Glutamatergic neuron (in vitro differentiated cells): ENCODE measurements around the gene DHRS7C. TPM values are rescaled to one million over a fixed set of nuclear protein-coding genes. Genes with fewer than 3 reads are reported as not detected.
"Not testable (repeated sequence)": the region's sequence is repeated elsewhere in the genome, so short reads cannot be mapped to it uniquely, and the experiment has no call there.

Experiments
- DNase-seq: peaks from one replicate; pipeline ENCODE4 v3.0.0; 2022
- H3K27ac Mint-ChIP-seq: one replicate; pipeline ENCODE4 v1.8.0; 2020; ENCODE audit warnings: mild to moderate bottlenecking, mixed read lengths, inconsistent platforms; ENCODE audit not compliant: unreplicated experiment
- H3K27me3 Mint-ChIP-seq: one replicate; pipeline ENCODE4 v1.8.0; 2020; ENCODE audit warnings: mild to moderate bottlenecking, moderate library complexity, mixed read lengths, inconsistent platforms; ENCODE audit not compliant: unreplicated experiment
- H3K36me3 Mint-ChIP-seq: one replicate; pipeline ENCODE4 v1.8.0; 2020; ENCODE audit warnings: mild to moderate bottlenecking, mixed read lengths, inconsistent platforms; ENCODE audit not compliant: unreplicated experiment
- H3K4me1 Mint-ChIP-seq: one replicate; pipeline ENCODE4 v1.8.0; 2020; ENCODE audit warnings: mild to moderate bottlenecking, low read depth, mixed read lengths, inconsistent platforms; ENCODE audit not compliant: unreplicated experiment
- H3K4me3 Mint-ChIP-seq: one replicate; pipeline ENCODE4 v1.8.0; 2020; ENCODE audit warnings: mild to moderate bottlenecking, mixed read lengths, inconsistent platforms; ENCODE audit not compliant: unreplicated experiment
- H3K9me3 Mint-ChIP-seq: one replicate; pipeline ENCODE4 v1.8.0; 2020; ENCODE audit warnings: mild to moderate bottlenecking, moderate library complexity, mixed read lengths, inconsistent platforms; ENCODE audit not compliant: unreplicated experiment
- CTCF ChIP-seq: fragments of 200-600 bp; sonication (generic); IDR thresholded peaks from one replicate; pipeline ENCODE4 v1.5.0; 2021; ENCODE audit not compliant: partially characterized antibody, unreplicated experiment
- total RNA-seq: library from RNA; stranded (reverse); fragmentation: NEBNext Ultra II Directional; extraction: Animal tissue kit (Norgen Biotek cat#: 25700); gene quantifications from one replicate; pipeline ENCODE4 v1.2.1, GENCODE V29; 2021; ENCODE audit not compliant: unreplicated experiment

Gene DHRS7C
- total RNA-seq, 1 donor from 2014 or later: not detected

- no peak for DNase-seq
- TF ChIP-seq CTCF: no peak
- no peaks in the 10 kb centered on the region for H3K9me3 Mint-ChIP-seq
- H3K27ac Mint-ChIP-seq: no peak overlapping the region
- H3K4me3 Mint-ChIP-seq: no peak overlapping the region
- peaks cover 1% of the 10 kb centered on the region for H3K27me3 Mint-ChIP-seq
- H3K36me3 Mint-ChIP-seq: no peaks in the 10 kb centered on the region
- H3K4me1 Mint-ChIP-seq: peaks cover 5% of the 10 kb centered on the region
These were observed 919 bp upstream of the DHRS7C start for GRCh38 chr17:9792181-9792840.

GRCh38 chr17:9790316-9790715 is 1.1 kb downstream of the DHRS7C start:
- Mint-ChIP-seq H3K27ac (peak overlapping the region; percentile 28), H3K9me3 (no peaks in the 10 kb centered on the region), H3K27me3 (no peaks in the 10 kb centered on the region), H3K36me3 (no peaks in the 10 kb centered on the region), H3K4me1 (peaks cover 5% of the 10 kb centered on the region), H3K4me3 (no peak overlapping the region)
- no peak for TF ChIP-seq CTCF
- DNase-seq: no peak

- Mint-ChIP-seq H3K27ac (no peak overlapping the region), H3K4me1 (peaks cover 5% of the 10 kb centered on the region)
- no peak for TF ChIP-seq CTCF
These were observed 2.8 kb downstream of the DHRS7C start for GRCh38 chr17:9788601-9789000.

DNA sequence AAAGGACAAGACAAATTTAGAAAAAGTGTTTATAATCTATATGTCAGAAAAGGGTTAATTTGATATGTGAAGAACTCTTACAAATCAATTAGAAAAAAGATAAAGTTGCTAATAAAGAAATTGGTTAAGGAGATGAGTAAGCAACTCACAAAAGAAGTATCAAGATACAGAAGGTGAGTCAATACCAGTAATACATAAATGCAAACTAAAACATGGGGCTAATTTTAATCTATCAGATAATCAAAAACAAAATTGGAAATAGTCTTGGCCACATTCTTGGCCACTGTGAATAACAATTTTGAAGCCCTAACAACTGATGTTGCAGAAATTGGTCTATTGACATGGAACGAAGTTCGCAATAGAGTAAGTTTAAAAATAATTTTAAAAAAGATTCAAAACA is 6.8 kb downstream of the DHRS7C start:
- peaks cover 1% of the 10 kb centered on the region for H3K9me3 Mint-ChIP-seq
- no peaks in the 10 kb centered on the region for H3K27me3 Mint-ChIP-seq
- DNase-seq: no peak
- no peak overlapping the region for H3K27ac Mint-ChIP-seq
- no peak for TF ChIP-seq CTCF
- H3K4me3 Mint-ChIP-seq: no peak overlapping the region
- peaks cover 3% of the 10 kb centered on the region for H3K4me1 Mint-ChIP-seq
- no peaks in the 10 kb centered on the region for H3K36me3 Mint-ChIP-seq

More at GRCh38 chr17:9788601-9789000, 2.8 kb downstream of the DHRS7C start:
- no peaks in the 10 kb centered on the region for H3K36me3 Mint-ChIP-seq
- no peaks in the 10 kb centered on the region for H3K27me3 Mint-ChIP-seq
- peaks cover 1% of the 10 kb centered on the region for H3K9me3 Mint-ChIP-seq
- no peak for DNase-seq
- H3K4me3 Mint-ChIP-seq: no peak overlapping the region

- not testable (repeated sequence) for H3K4me3 Mint-ChIP-seq, H3K27me3 Mint-ChIP-seq, H3K9me3 Mint-ChIP-seq, DNase-seq, H3K4me1 Mint-ChIP-seq, H3K27ac Mint-ChIP-seq, H3K36me3 Mint-ChIP-seq
These were observed 7.9 kb downstream of the DHRS7C start for GRCh38 chr17:9783465-9783864.
